ENCODE data around the gene HS6ST3. TPM values are rescaled to one million over a fixed set of nuclear protein-coding genes. Genes with fewer than 3 reads are reported as not detected.

HS6ST3 gene
- total RNA-seq, 4 donors from 2014 or later = 0.08 to 0.47 (median 0.41) TPM

DNA sequence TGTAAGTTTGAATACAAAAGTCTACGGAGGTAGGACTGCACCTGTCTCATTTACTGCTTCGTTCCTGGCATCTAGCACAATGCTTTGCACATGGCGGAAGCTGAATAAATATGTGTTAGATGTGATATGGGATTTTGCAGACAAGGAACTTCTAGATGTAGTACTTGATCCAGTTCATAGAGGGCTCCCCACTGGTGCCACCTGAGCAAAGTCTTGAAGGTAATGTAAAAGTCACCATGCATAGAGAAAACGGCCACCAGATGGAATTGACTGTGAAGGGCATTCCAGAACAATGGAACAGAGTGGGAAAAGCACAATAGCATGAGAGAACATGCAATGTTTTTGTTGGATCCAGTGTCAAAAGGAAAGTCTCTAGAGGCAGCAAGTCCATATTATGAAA lies 209.3 kb downstream of the HS6ST3 start:
- no peaks in the 10 kb centered on the region for H3K4me1 ChIP-seq
- 82% methylated on average over 4 of the region's 4 CpGs for WGBS
- no peaks in the 10 kb centered on the region for H3K9me3 ChIP-seq
- DNase-seq (ENCODE audit: low spot score in 2 of 2) = no peak
- no peaks in the 10 kb centered on the region for H3K27me3 ChIP-seq
- TF ChIP-seq CTCF (IDR thresholded peaks at IDR 0.05) (no peak), POLR2AphosphoS5 (IDR thresholded peaks at IDR 0.05) (no peak), EP300 (IDR thresholded peaks at IDR 0.05) (no peak), POLR2A (IDR thresholded peaks at IDR 0.05) (no peak)
- H3K36me3 ChIP-seq = no peaks in the 10 kb centered on the region
- H3K4me3 ChIP-seq = no peak overlapping the region
- H3K27ac ChIP-seq = no peak overlapping the region

DNA sequence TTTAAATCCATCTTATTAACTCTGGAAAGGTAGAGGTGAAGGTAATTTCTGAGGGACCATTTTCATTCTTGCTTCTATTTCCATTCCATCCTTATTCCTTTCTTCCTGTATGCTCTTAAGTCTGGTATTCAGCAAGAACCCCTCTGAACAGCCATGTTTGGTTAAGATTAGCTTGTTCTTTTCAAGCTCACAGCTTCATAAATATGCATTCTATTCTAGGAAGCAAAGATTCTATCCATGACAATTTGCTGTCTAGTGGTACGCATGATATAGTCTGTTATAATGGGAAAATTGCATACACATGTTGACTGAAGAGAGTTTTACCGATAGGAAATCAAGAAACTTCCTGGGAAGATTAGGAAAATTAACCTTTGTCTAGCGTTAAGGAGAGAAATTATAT lies 218.7 kb downstream of the HS6ST3 start:
- no peak for DNase-seq (ENCODE audit: low spot score in 2 of 2)
- TF ChIP-seq CTCF (IDR thresholded peaks at IDR 0.05) (no peak), POLR2A (IDR thresholded peaks at IDR 0.05) (no peak), EP300 (IDR thresholded peaks at IDR 0.05) (no peak), POLR2AphosphoS5 (IDR thresholded peaks at IDR 0.05) (no peak)
- H3K4me1 ChIP-seq = no peaks in the 10 kb centered on the region
- 66% methylated on average over 3 of the region's 3 CpGs for WGBS
- H3K4me3 ChIP-seq = no peak overlapping the region
- no peaks in the 10 kb centered on the region for H3K36me3 ChIP-seq
- H3K27ac ChIP-seq = no peak overlapping the region
- no peaks in the 10 kb centered on the region for H3K9me3 ChIP-seq
- no peaks in the 10 kb centered on the region for H3K27me3 ChIP-seq

- H3K27me3 ChIP-seq = no peaks in the 10 kb centered on the region
- DNase-seq (ENCODE audit: low spot score in 2 of 2) = no peak
- no peak overlapping the region for H3K4me3 ChIP-seq
- TF ChIP-seq EP300 (IDR thresholded peaks at IDR 0.05) (no peak), CTCF (IDR thresholded peaks at IDR 0.05) (no peak), POLR2AphosphoS5 (IDR thresholded peaks at IDR 0.05) (no peak), POLR2A (IDR thresholded peaks at IDR 0.05) (no peak)
- no peaks in the 10 kb centered on the region for H3K9me3 ChIP-seq
- H3K4me1 ChIP-seq = no peaks in the 10 kb centered on the region
- WGBS = 37% methylated on average over 1 of the region's 1 CpG
- no peaks in the 10 kb centered on the region for H3K36me3 ChIP-seq
- H3K27ac ChIP-seq = no peak overlapping the region
These were observed 225.1 kb downstream of the HS6ST3 start for GRCh38 chr13:96314974-96315373.

GRCh38 chr13:96338030-96338429 lies 248.1 kb downstream of the HS6ST3 start:
- WGBS = 83% methylated on average over 4 of the region's 4 CpGs
- no peak for DNase-seq (ENCODE audit: low spot score in 2 of 2)

GRCh38 chr13:96342286-96342685 lies 252.4 kb downstream of the HS6ST3 start:
- no peak for DNase-seq (ENCODE audit: low spot score in 2 of 2)
- TF ChIP-seq EP300 (IDR thresholded peaks at IDR 0.05) (no peak), POLR2A (IDR thresholded peaks at IDR 0.05) (no peak), CTCF (IDR thresholded peaks at IDR 0.05) (no peak), POLR2AphosphoS5 (IDR thresholded peaks at IDR 0.05) (no peak)
- Histone ChIP-seq H3K27me3 (no peaks in the 10 kb centered on the region), H3K4me1 (no peaks in the 10 kb centered on the region), H3K9me3 (no peaks in the 10 kb centered on the region), H3K36me3 (no peaks in the 10 kb centered on the region), H3K4me3 (no peak overlapping the region), H3K27ac (no peak overlapping the region)
- 76% methylated on average over 3 of the region's 3 CpGs for WGBS

More at GRCh38 chr13:96338030-96338429, 248.1 kb downstream of the HS6ST3 start:
- no peak for TF ChIP-seq CTCF (IDR thresholded peaks at IDR 0.05)
- no peak for TF ChIP-seq EP300 (IDR thresholded peaks at IDR 0.05)
- no peak for TF ChIP-seq POLR2A (IDR thresholded peaks at IDR 0.05)
- TF ChIP-seq POLR2AphosphoS5 (IDR thresholded peaks at IDR 0.05) = no peak
- no peak overlapping the region for H3K4me3 ChIP-seq
- no peaks in the 10 kb centered on the region for H3K36me3 ChIP-seq
- no peaks in the 10 kb centered on the region for H3K9me3 ChIP-seq
- no peak overlapping the region for H3K27ac ChIP-seq
- H3K27me3 ChIP-seq = no peaks in the 10 kb centered on the region
- H3K4me1 ChIP-seq = no peaks in the 10 kb centered on the region
